OCI-LY7 (cell line): ENCODE data around the gene HRCT1. TPM values are rescaled to one million over a fixed set of nuclear protein-coding genes. Genes with fewer than 3 reads are reported as not detected.
"Not testable (repeated sequence)": the region's sequence is repeated elsewhere in the genome, so short reads cannot be mapped to it uniquely, and the experiment has no call there.

Experiments
- BruUV-seq: library from RNA; stranded (reverse); fragments of 400-500 nt; replicated peaks from 2 replicates; lab custom pipeline; 2021; lab: Mats Ljungman, UMichigan
- CTCF ChIA-PET: fragments of 300-600 bp; sonication (Branson Sonifier 250); formaldehyde crosslinking; loops from one replicate; lab custom pipeline; 2022; ENCODE audit warnings: antibody characterized with exemption; ENCODE audit not compliant: unreplicated experiment; lab: Charles Lee
- POLR2A ChIA-PET: fragments of 300-600 bp; sonication (Branson Sonifier 250); formaldehyde crosslinking; loops from one replicate; lab custom pipeline; 2022; ENCODE audit warnings: antibody characterized with exemption; lab: Charles Lee
- DNase-seq: peaks from one replicate; pipeline ENCODE4 v3.0.0-alpha.2; 2015; ENCODE audit warnings: low spot score
- H2AFZ ChIP-seq: fragments of 200-600 bp; sonication (generic), shearing (Covaris generic); 2 replicates; pipeline ENCODE4 v1.6.1; 2014; ENCODE audit warnings: mild to moderate bottlenecking, antibody characterized with exemption, low read length, moderate library complexity
- H3K27ac ChIP-seq: fragments of 200-600 bp; sonication (generic); 2 replicates; pipeline ENCODE4 v1.5.1; 2014; ENCODE audit warnings: mixed run types, low read depth, mild to moderate bottlenecking, moderate library complexity, low read length, inconsistent platforms; ENCODE audit not compliant: poor library complexity, severe bottlenecking
- H3K36me3 ChIP-seq: fragments of 200-600 bp; sonication (generic); 2 replicates; pipeline ENCODE4 v1.6.1; 2014; ENCODE audit warnings: mild to moderate bottlenecking, antibody characterized with exemption, low read length, moderate library complexity, mixed read lengths; ENCODE audit not compliant: insufficient read depth
- H3K4me1 ChIP-seq: fragments of 200-600 bp; sonication (generic); 2 replicates; pipeline ENCODE4 v1.5.1; 2014; ENCODE audit warnings: mild to moderate bottlenecking, low read length; ENCODE audit not compliant: insufficient read depth, poor library complexity, severe bottlenecking
- H3K4me2 ChIP-seq: fragments of 200-600 bp; sonication (generic); 2 replicates; pipeline ENCODE4 v1.6.1; 2014; ENCODE audit warnings: mild to moderate bottlenecking, low read length
- H3K4me3 ChIP-seq: fragments of 200-600 bp; sonication (generic); 2 replicates; pipeline ENCODE4 v1.5.1; 2014; ENCODE audit warnings: mild to moderate bottlenecking, low read depth, low read length; ENCODE audit not compliant: poor library complexity, severe bottlenecking
- H3K79me2 ChIP-seq: fragments of 200-600 bp; sonication (generic); 2 replicates; pipeline ENCODE4 v1.6.1; 2016; ENCODE audit warnings: low read depth, mild to moderate bottlenecking, low read length, moderate library complexity, mixed read lengths; ENCODE audit not compliant: insufficient read depth
- H3K9me2 ChIP-seq: fragments of 200-600 bp; sonication (generic); 2 replicates; pipeline ENCODE4 v1.6.1; 2016; ENCODE audit warnings: mild to moderate bottlenecking, low read length, mixed read lengths; ENCODE audit not compliant: insufficient read depth
- H3K9me3 ChIP-seq: fragments of 200-600 bp; sonication (generic); 2 replicates; pipeline ENCODE4 v1.6.1; 2014; ENCODE audit warnings: mild to moderate bottlenecking, mixed run types, low read length, mixed read lengths
- H4K20me1 ChIP-seq: fragments of 200-600 bp; sonication (generic); 2 replicates; pipeline ENCODE4 v1.6.1; 2014; ENCODE audit warnings: mild to moderate bottlenecking, antibody characterized with exemption, low read length, moderate library complexity, mixed read lengths; ENCODE audit not compliant: insufficient read depth
- CTCF ChIP-seq: fragments of 200-600 bp; sonication (generic); conservative IDR thresholded peaks from 2 replicates; pipeline ENCODE4 v1.5.1; 2014; ENCODE audit warnings: mild to moderate bottlenecking, antibody characterized with exemption, low read length, moderate library complexity, mixed read lengths
- EZH2phosphoT487 ChIP-seq: fragments of 200-600 bp; sonication (generic); IDR thresholded peaks from 2 replicates; pipeline ENCODE4 v1.6.1; 2018; ENCODE audit warnings: low read depth, borderline replicate concordance, mild to moderate bottlenecking, mixed run types, antibody characterized with exemption, low read length, moderate library complexity, mixed read lengths
- intact Hi-C: fragments of 100-400 bp; cut with micrococcal nuclease; formaldehyde crosslinking; loops from one replicate; pipeline ENCODE4 v1.10.0; 2022; ENCODE audit not compliant: unreplicated experiment
- total RNA-seq, 2 experiments: library from RNA; depleted of rRNA in 1 of 2; stranded (reverse); fragments of >200 nt in 1 of 2; shearing (Covaris generic) in 1 of 2; gene quantifications; 2 replicates each; pipeline ENCODE4 v1.2.3, GENCODE V29; 2014 to 2022

HRCT1 gene
- total RNA-seq, 2 experiments from 2014 or later = not detected

GRCh38 chr9:35911690-35912089 is 5.7 kb downstream of the HRCT1 start:
- BruUV-seq = no TSS peak
- POLR2A ChIA-PET = no interaction called here
- Histone ChIP-seq H3K4me3 (no peak overlapping the region), H3K9me3 (0 out of 2 replicates have a peak, but pooled peaks cover 3% of the 10 kb centered on the region), H3K4me1 (peaks cover 4% of the 10 kb centered on the region), H4K20me1 (no peaks in the 10 kb centered on the region), H3K36me3 (no peaks in the 10 kb centered on the region), H2AFZ (no peak overlapping the region), H3K9me2 (no peaks in the 10 kb centered on the region), H3K79me2 (no peaks in the 10 kb centered on the region), H3K27ac (no peak overlapping the region), H3K4me2 (no peak overlapping the region)
- no peak for DNase-seq
- TF ChIP-seq CTCF (no peak), EZH2phosphoT487 (no peak)
- intact Hi-C loops = no loop called here
- CTCF ChIA-PET = no interaction called here

- BruUV-seq = no TSS peak
- ChIA-PET POLR2A (interaction anchor here (0.6 to 1.1 kb wide), 2 partner anchors 17 to 24 kb away, joined by 3 to 4 read pairs; no protein-coding TSS in a partner anchor), CTCF (no interaction called here)
- no peaks in the 10 kb centered on the region for H3K36me3 ChIP-seq
- H3K4me1 ChIP-seq = peaks cover 4% of the 10 kb centered on the region
- no peak overlapping the region for H3K4me2 ChIP-seq
- no peak for TF ChIP-seq EZH2phosphoT487
- TF ChIP-seq CTCF = no peak
- H4K20me1 ChIP-seq = no peaks in the 10 kb centered on the region
- no peaks in the 10 kb centered on the region for H3K79me2 ChIP-seq
- no peaks in the 10 kb centered on the region for H3K9me2 ChIP-seq
- no peak for DNase-seq
- no peak overlapping the region for H3K4me3 ChIP-seq
- intact Hi-C loops = no loop called here
- no peak overlapping the region for H2AFZ ChIP-seq
- H3K27ac ChIP-seq = no peak overlapping the region
- 0 out of 2 replicates have a peak, but pooled peaks cover 3% of the 10 kb centered on the region for H3K9me3 ChIP-seq
Measured at GRCh38 chr9:35912791-35913400, 6.9 kb downstream of the HRCT1 start.

GRCh38 chr9:35913429-35913828 is 7.4 kb downstream of the HRCT1 start:
- H3K4me2 ChIP-seq, H3K4me3 ChIP-seq, intact Hi-C loops, DNase-seq, H3K9me2 ChIP-seq, H3K9me3 ChIP-seq, H3K4me1 ChIP-seq, BruUV-seq, H3K27ac ChIP-seq, H3K79me2 ChIP-seq, H2AFZ ChIP-seq, H4K20me1 ChIP-seq, CTCF ChIA-PET, H3K36me3 ChIP-seq: not testable (repeated sequence)
- POLR2A ChIA-PET = interaction anchor here (0.6 to 1.1 kb wide), 2 partner anchors 17 to 25 kb away, joined by 3 to 4 read pairs; no protein-coding TSS in a partner anchor
